Measurements from ENCODE around the gene GPC3.
"Not testable (repeated sequence)": the region's sequence is repeated elsewhere in the genome, so short reads cannot be mapped to it uniquely, and the experiment has no call there.

Gene GPC3

DNA sequence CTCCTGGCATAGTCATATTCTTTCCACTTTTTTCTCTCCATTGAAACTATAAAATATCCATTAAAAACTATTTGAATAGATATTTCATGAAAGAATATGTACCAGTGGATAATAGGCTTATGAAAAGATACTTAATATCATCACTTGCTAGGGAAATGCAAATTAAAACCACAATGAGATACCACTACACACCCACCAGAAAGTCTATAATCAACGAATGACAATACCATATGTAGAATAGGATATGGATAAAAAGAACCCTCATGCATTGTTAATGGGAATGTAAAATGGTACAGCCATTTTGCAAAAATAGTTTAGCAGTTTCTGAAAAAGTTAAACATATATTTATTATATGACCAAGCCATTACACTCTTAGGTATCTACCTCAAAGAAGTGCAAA lies 351.4 kb downstream of the GPC3 start:
- DNase-seq (ENCODE audit: low read depth) = no peak
- TF ChIP-seq CTCF (IDR thresholded peaks at IDR 0.05; ENCODE audit: low read depth, low read length, missing control alignments) = no peak
- H3K4me3 ChIP-seq (ENCODE audit: low read depth, low read length) = no peak overlapping the region

DNA sequence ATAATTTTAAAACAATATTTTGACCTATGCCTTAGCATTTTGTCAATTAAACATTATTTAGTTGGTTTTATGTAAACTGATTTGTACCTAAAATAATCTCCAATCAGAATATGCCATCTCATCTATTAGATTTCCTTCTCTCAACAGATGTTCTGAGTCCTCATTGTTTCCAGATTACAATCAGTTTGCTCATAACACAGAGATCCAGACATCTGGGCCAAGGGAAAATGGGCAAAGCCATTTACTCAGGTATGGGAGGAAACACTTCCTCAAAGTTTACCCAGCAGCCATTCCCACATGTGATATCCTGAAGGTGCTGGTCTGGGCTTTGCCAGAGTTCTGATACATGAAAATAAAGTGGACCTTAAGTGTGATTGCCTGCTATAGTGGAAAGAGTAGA lies 352.2 kb downstream of the GPC3 start:
- H3K4me3 ChIP-seq (ENCODE audit: low read depth, low read length) = no peak overlapping the region
- no peak for TF ChIP-seq CTCF (IDR thresholded peaks at IDR 0.05; ENCODE audit: low read depth, low read length, missing control alignments)
- no peak for DNase-seq (ENCODE audit: low read depth)

- no peak for DNase-seq (ENCODE audit: low read depth)
- TF ChIP-seq CTCF (IDR thresholded peaks at IDR 0.05; ENCODE audit: low read depth, low read length, missing control alignments) = no peak
- H3K4me3 ChIP-seq (ENCODE audit: low read depth, low read length) = no peak overlapping the region
Measured at GRCh38 chrX:133630362-133630761, 355.0 kb downstream of the GPC3 start.

- no peak for TF ChIP-seq CTCF (IDR thresholded peaks at IDR 0.05; ENCODE audit: low read depth, low read length, missing control alignments)
- H3K4me3 ChIP-seq (ENCODE audit: low read depth, low read length) = no peak overlapping the region
- no peak for DNase-seq (ENCODE audit: low read depth)
Measured at GRCh38 chrX:133627673-133628072, 357.7 kb downstream of the GPC3 start.

DNA sequence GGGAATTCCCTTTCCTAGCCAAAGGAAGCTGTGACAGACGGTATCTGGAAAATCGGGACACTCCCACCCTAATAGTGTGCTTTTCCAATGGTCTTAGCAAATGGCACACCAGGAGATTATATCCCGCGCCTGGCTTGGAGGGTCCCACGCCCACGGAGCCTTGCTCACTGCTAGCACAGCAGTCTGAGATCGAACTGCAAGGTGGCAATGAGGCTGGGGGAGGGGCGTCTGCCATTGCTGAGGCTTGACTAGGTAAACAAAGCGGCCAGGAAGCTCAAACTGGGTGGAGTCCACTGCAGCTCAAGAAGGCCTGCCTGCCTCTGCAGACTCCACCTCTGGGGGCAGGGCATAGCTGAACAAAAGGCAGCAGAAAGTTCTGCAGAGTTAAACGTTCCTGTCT lies 364.0 kb downstream of the GPC3 start:
- DNase-seq (ENCODE audit: low read depth); H3K4me3 ChIP-seq (ENCODE audit: low read depth, low read length): not testable (repeated sequence)

DNA sequence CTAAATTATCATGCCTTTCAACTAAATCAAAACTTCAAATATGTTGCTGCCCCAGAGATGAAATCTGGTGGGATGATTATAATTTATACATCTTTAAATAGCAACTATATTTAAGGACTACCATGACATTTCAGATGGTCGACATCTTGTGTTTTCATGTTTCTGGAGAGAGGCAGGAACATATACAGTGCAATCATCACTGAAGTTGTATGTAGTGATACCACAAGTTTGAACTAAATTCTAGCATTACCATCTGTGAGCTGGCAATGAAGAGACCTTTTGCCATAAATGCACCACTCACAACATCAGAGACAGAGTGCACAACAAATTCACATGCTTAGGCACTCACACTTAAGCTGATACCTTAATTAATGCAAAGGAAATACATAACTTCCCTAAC lies 373.7 kb downstream of the GPC3 start:
- no peak for TF ChIP-seq CTCF (IDR thresholded peaks at IDR 0.05; ENCODE audit: low read depth, low read length, missing control alignments)
- no peak for DNase-seq (ENCODE audit: low read depth)
- H3K4me3 ChIP-seq (ENCODE audit: low read depth, low read length) = no peak overlapping the region

DNA sequence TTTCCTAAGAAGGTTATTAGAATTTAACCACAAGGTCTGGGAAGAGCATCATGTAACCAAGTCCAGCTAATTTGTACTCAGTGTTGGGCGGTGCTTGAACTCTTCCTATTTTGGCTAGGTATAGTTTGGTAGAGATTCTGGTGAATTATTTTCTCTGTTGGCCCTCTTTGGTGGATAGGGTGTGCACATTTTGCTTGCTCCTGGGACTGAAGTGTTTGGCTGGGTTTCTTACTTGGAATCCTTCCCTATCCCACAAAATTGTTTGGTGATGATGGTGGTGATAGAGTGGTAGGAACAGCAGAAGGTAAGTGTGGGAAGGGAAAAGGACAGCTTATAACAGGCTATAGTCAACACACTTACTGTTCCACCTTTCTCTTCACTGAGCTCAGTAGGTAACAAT lies 375.3 kb downstream of the GPC3 start:
- H3K4me3 ChIP-seq (ENCODE audit: low read depth, low read length) = no peak overlapping the region
- no peak for DNase-seq (ENCODE audit: low read depth)
- TF ChIP-seq CTCF (IDR thresholded peaks at IDR 0.05; ENCODE audit: low read depth, low read length, missing control alignments) = no peak

DNA sequence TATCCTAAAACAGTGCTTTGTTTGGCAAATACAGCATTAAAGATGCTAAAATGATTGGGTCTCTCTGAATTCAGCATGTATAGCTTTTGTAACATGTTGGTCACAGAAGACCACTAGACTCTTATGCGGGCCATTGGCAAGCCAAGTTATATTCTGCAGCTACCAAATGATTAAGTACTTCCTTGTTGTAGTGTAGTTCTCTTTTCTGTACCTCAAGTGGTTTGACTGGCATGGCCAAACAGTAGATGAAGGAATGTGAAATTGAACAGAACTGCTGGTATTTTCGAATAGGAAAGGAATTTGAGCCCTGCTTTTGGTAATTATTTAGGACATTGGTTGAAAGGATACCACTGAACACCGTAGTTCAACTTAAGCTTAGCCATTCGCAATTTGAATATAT lies 376.2 kb downstream of the GPC3 start:
- TF ChIP-seq CTCF (IDR thresholded peaks at IDR 0.05; ENCODE audit: low read depth, low read length, missing control alignments) = no peak
- no peak for DNase-seq (ENCODE audit: low read depth)
- H3K4me3 ChIP-seq (ENCODE audit: low read depth, low read length) = no peak overlapping the region
